CD4-positive, alpha-beta T cell (primary cell): ENCODE data around the gene DYNC1H1. TPM values are rescaled to one million over a fixed set of nuclear protein-coding genes. Genes with fewer than 3 reads are reported as not detected.

ENCODE experiments used
- ATAC-seq: fragments of 200-7000 bp; cut with Tn5 transposase; one replicate; pipeline ENCODE4 v1.10.0; 2022; ENCODE audit warnings: mild to moderate bottlenecking; ENCODE audit not compliant: poor library complexity
- CTCF ChIA-PET: fragments of 350-600 bp; sonication (Branson Sonifier 250); formaldehyde crosslinking; loops from one replicate; lab custom pipeline; 2021; ENCODE audit warnings: antibody characterized with exemption, inconsistent platforms; lab: Charles Lee
- POLR2A ChIA-PET: fragments of 350-600 bp; sonication (Branson Sonifier 250); formaldehyde crosslinking; loops from one replicate; lab custom pipeline; 2021; ENCODE audit warnings: antibody characterized with exemption, inconsistent platforms; lab: Charles Lee
- DNase-seq, 14 experiments: peaks; one replicate each; pipeline ENCODE4 v3.0.0-alpha.2; 2013 to 2020; ENCODE audit warnings: mixed read lengths in 2 of 14
- H3K27ac ChIP-seq, 2 donors: one replicate each; pipeline versions ENCODE4 v1.5.1 to v1.7.0; 2013; ENCODE audit warnings: low read length in 2 of 2, low read depth in 1 of 2, mild to moderate bottlenecking in 1 of 2
- H3K27me3 ChIP-seq, 2 experiments: 1 replicate in 1 of 2; 2 replicates in 1 of 2; pipeline versions ENCODE4 v1.6.1 to v1.7.0; 2013; ENCODE audit warnings: low read length in 2 of 2, control low read depth in 1 of 2, mild to moderate bottlenecking in 1 of 2, moderate library complexity in 1 of 2; ENCODE audit not compliant: insufficient read depth in 2 of 2, control insufficient read depth in 1 of 2
- H3K36me3 ChIP-seq: one replicate; pipeline ENCODE4 v1.6.1; 2013; ENCODE audit warnings: low read length, control low read depth; ENCODE audit not compliant: insufficient read depth
- H3K4me1 ChIP-seq: one replicate; pipeline ENCODE4 v1.6.1; 2013; ENCODE audit warnings: low read length, control low read depth; ENCODE audit not compliant: insufficient read depth
- H3K4me3 ChIP-seq: one replicate; pipeline ENCODE4 v1.5.1; 2013; ENCODE audit warnings: mild to moderate bottlenecking, low read length, moderate library complexity
- H3K9me3 ChIP-seq, 2 experiments: 1 replicate in 1 of 2; 2 replicates in 1 of 2; pipeline versions ENCODE4 v1.6.1 to v1.7.0; 2013; ENCODE audit warnings: low read length in 2 of 2, mild to moderate bottlenecking in 2 of 2, control low read depth in 1 of 2, moderate library complexity in 1 of 2; ENCODE audit not compliant: control insufficient read depth in 1 of 2, insufficient read depth in 1 of 2
- H3K27ac Mint-ChIP-seq: one replicate; pipeline ENCODE4 v1.8.0; 2020; ENCODE audit warnings: mixed read lengths
- H3K27me3 Mint-ChIP-seq: one replicate; pipeline ENCODE4 v1.8.0; 2021; ENCODE audit warnings: mixed read lengths
- H3K36me3 Mint-ChIP-seq: one replicate; pipeline ENCODE4 v1.8.0; 2021; ENCODE audit warnings: low read depth, mixed read lengths
- H3K4me1 Mint-ChIP-seq: one replicate; pipeline ENCODE4 v1.8.0; 2021; ENCODE audit warnings: low read depth, mixed read lengths
- H3K4me3 Mint-ChIP-seq: one replicate; pipeline ENCODE4 v1.8.0; 2020; ENCODE audit warnings: mild to moderate bottlenecking, mixed read lengths
- H3K9me3 Mint-ChIP-seq: one replicate; pipeline ENCODE4 v1.8.0; 2020; ENCODE audit warnings: mixed read lengths
- CTCF ChIP-seq: fragments of 200-600 bp; IDR thresholded peaks from one replicate; pipeline ENCODE4 v1.8.0; 2022; ENCODE audit warnings: antibody characterized with exemption, mild to moderate bottlenecking
- intact Hi-C, 2 experiments: fragments of 100-400 bp; cut with DNase I in 1 of 2; cut with micrococcal nuclease in 1 of 2; formaldehyde crosslinking; loops; one replicate each; pipeline versions ENCODE4 v1.15.1 to v1.9.0; 2023 to 2025; cut with DNase I, micrococcal nuclease
- total RNA-seq, 174 experiments: library from RNA in 2 of 174; stranded (reverse) in 2 of 174; gene quantifications; one replicate each; pipeline ENCODE4 v1.2.3 and lab custom pipeline; 2021 to 2026

The DYNC1H1 gene
- total RNA-seq, 2 experiments from 2014 or later = 286 to 293 TPM

DNA sequence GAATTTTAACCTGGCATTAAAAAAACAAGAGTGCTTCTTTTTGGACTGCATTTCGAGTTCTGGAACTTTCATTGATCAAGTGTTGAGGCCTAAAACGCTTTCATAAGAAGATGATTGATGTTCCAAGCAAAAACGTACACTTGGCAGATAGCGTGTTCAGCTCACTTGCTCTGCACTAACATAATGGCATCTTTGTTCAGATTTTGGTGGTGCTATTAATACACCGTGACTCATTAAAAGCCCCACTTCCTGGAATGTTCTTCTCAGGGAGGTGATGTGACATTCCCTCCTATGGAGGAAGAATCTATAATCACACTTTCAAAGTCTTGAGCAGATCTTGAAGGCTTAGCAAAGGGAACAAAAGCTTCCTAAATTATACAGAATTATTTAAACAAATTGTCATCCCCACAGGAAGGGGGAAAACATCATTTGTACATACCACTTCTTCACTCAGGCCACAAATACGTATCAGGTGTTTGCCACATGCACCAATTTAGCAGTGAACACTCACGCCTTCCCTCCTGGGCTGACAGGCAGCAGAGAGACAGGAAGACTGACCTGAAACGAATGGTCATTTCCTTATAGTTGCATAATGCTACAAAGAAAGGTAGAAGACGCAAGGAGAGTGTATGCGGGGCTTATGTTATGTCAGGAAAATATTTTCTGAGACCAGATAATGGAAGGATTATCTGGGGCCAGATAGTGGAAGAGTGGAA, 107.1 kb downstream of the DYNC1H1 start:
- H3K4me1 Mint-ChIP-seq = no peaks in the 10 kb centered on the region
- Histone ChIP-seq H3K4me3 (no peak overlapping the region), H3K27ac (no peak overlapping the region), H3K4me1 (no peaks in the 10 kb centered on the region), H3K36me3 (no peaks in the 10 kb centered on the region), H3K9me3 (no peaks in the 10 kb centered on the region), H3K27me3 (no peaks in the 10 kb centered on the region)
- POLR2A ChIA-PET = no interaction called here
- no peak for ATAC-seq
- DNase-seq = peak in 1 of 14 experiments; percentile 30
- H3K27me3 Mint-ChIP-seq = no peaks in the 10 kb centered on the region
- H3K9me3 Mint-ChIP-seq = no peaks in the 10 kb centered on the region
- CTCF ChIA-PET = interaction anchor here (1.8 kb wide), 1 partner anchor 25 kb away, joined by 4 read pairs; no protein-coding TSS in a partner anchor
- H3K27ac Mint-ChIP-seq = no peak overlapping the region
- intact Hi-C loops = no loop called here
- TF ChIP-seq CTCF = no peak
- no peaks in the 10 kb centered on the region for H3K36me3 Mint-ChIP-seq
- H3K4me3 Mint-ChIP-seq = no peak overlapping the region

GRCh38 chr14:102074415-102074964, 110.1 kb downstream of the DYNC1H1 start:
- no peak overlapping the region for H3K27ac Mint-ChIP-seq
- no peaks in the 10 kb centered on the region for H3K27me3 Mint-ChIP-seq
- CTCF ChIA-PET = no interaction called here
- H3K36me3 ChIP-seq = peaks cover 7% of the 10 kb centered on the region
- intact Hi-C loops = no loop called here
- H3K4me1 Mint-ChIP-seq = peaks cover 2% of the 10 kb centered on the region
- ATAC-seq = no peak
- no peak overlapping the region for H3K4me3 ChIP-seq
- H3K9me3 Mint-ChIP-seq = no peaks in the 10 kb centered on the region
- no peak for TF ChIP-seq CTCF
- H3K9me3 ChIP-seq = no peaks in the 10 kb centered on the region
- no peak for DNase-seq
- H3K36me3 Mint-ChIP-seq = peaks cover 15% of the 10 kb centered on the region
- POLR2A ChIA-PET = no interaction called here
- H3K4me3 Mint-ChIP-seq = no peak overlapping the region
- no peaks in the 10 kb centered on the region for H3K4me1 ChIP-seq
- no peaks in the 10 kb centered on the region for H3K27me3 ChIP-seq
- no peak overlapping the region for H3K27ac ChIP-seq

DNA sequence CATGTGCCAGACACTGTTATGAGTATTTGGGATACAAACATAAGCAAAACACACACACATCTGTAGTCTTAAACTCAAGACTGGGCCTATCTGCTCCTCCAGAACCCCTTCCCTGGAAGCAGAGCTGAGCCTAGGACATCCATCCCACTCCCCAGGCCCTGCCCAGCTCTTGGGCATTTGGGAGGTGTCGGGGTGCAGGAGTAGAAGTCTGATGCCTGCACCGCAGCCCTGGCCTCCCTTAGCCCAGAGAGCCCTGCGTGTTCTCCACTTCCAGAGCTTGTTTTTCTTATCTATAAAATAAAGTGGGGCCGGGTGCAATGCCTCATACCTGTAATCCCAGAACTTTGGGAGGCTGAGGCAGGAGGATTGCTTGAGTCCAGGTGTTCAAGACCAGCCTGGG, 110.8 kb downstream of the DYNC1H1 start:
- Mint-ChIP-seq H3K4me1 (peaks cover 9% of the 10 kb centered on the region), H3K36me3 (peaks cover 21% of the 10 kb centered on the region), H3K27me3 (no peaks in the 10 kb centered on the region), H3K4me3 (no peak overlapping the region), H3K27ac (no peak overlapping the region), H3K9me3 (no peaks in the 10 kb centered on the region)
- no peak for ATAC-seq
- no peak for DNase-seq
- Histone ChIP-seq H3K36me3 (peaks cover 14% of the 10 kb centered on the region), H3K9me3 (no peaks in the 10 kb centered on the region), H3K4me3 (no peak overlapping the region), H3K27me3 (no peaks in the 10 kb centered on the region), H3K4me1 (no peaks in the 10 kb centered on the region), H3K27ac (no peak overlapping the region)
- TF ChIP-seq CTCF = no peak
- ChIA-PET CTCF (no interaction called here), POLR2A (interaction anchor here (1.1 kb wide), 1 partner anchor 108 kb away, joined by 3 read pairs; no protein-coding TSS in a partner anchor)
- intact Hi-C loops = no loop called here
